Activated naive CD4-positive, alpha-beta T cell treated with anti-CD3 and anti-CD28 coated beads, Interleukin-2, amount 50 U/mL, for 72 hours (primary cell): ENCODE data around the gene FAM9C. TPM values are rescaled to one million over a fixed set of nuclear protein-coding genes. Genes with fewer than 3 reads are reported as not detected.

ENCODE experiments used
- ATAC-seq, 2 donors: fragments of 150-1000 bp; cut with Tn5 transposase; 2 replicates each; pipeline ENCODE4 v1.10.0; 2021; ENCODE audit warnings: mild to moderate bottlenecking in 2 of 2, moderate library complexity in 2 of 2
- DNase-seq, 2 donors: peaks; one replicate each; pipeline ENCODE4 v3.0.0; 2021 to 2022; ENCODE audit warnings: low spot score in 2 of 2
- H3K27ac Mint-ChIP-seq, 2 donors: one replicate each; pipeline ENCODE4 v1.8.0; 2022; ENCODE audit warnings: mild to moderate bottlenecking in 2 of 2, mixed read lengths in 2 of 2
- H3K36me3 Mint-ChIP-seq, 2 donors: one replicate each; pipeline ENCODE4 v1.8.0; 2022; ENCODE audit warnings: mixed read lengths in 2 of 2
- H3K9me3 Mint-ChIP-seq, 2 donors: one replicate each; pipeline ENCODE4 v1.8.0; 2022; ENCODE audit warnings: mixed read lengths in 2 of 2
- total RNA-seq, 2 donors: library from RNA; stranded (reverse); gene quantifications; one replicate each; pipeline ENCODE4 v1.2.3, GENCODE V29; 2022

The FAM9C gene
- total RNA-seq, 2 donors from 2014 or later = 0.41 TPM; not detected in 1

DNA sequence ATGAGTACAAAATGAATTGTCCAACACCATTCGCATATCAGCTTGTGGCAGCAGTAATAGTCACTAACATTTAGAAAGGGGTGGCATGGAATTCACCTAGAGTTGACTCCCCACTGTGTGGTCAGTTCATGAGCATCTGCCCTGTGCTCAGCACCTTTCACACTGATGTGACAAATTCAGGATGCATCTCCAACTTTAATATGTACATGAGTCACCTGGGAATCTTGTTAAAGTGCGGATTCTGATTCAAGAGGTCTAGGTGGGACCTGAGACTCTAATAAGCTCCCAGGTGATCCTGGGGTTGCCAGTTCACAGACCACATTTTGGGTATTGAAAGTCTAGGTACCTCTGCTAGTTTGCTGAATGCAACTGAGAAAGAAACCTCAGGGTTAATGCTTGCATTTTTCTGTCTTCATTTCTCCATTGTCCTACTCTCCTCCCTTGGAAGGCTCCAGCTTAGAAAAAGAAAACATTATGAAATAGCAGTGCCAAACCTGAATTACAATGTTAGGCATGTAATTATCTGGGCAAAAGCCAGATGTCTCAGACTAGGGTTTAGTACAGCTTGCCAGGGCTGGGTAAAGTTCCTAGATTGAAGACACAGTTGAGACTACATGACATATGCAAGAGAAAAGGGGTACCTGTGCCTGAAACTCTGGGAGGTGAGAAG, 36.8 kb downstream of the FAM9C start:
- ATAC-seq (no peak), DNase-seq (no peak)
- peaks cover 0 to 15% of the 10 kb centered on the region in 2 donors for H3K36me3 Mint-ChIP-seq
- no peaks in the 10 kb centered on the region for H3K9me3 Mint-ChIP-seq
- H3K27ac Mint-ChIP-seq = no peak overlapping the region

DNA sequence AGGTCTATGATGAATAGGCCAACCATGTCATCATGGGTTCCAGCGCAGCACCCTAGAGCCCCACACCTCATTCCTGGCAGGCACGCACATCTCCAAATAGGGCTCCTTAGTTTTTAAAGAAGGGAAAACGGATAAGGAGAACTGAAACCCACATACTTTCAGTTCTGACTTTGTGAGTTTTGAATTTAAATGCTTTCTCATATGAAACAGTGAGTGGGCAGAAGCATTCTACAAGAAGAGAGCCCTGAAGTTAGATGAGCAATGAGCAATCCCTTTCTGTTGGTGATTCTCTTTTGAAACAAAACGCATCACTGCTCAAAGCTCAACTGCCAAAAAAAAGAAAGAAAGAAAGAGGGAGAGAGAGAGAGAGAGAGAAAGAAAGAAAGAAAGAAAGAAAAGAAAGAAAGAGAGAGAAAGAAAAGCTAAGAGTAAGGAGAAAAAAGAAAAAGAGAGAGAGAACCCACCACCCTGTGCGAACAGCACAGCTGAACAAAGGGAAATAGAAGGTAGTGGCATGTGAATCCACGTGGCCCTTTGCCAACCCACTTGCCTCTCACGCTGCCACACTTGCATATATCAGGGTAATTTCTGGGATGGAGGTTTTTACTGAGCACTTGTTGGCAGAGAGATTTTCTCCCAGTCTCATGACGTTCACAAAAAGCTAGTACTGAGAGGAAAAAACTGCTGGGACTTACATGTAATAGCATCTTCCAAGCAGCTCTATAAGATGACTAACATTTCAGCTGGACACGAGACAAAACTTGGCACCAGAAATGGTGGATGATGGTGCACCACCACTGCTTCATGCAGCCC, 38.6 kb downstream of the FAM9C start:
- ATAC-seq (peak; percentile 74 to 76), DNase-seq (no peak)
- Mint-ChIP-seq H3K27ac (peak overlapping the region; percentile 97 to 98), H3K9me3 (no peaks in the 10 kb centered on the region), H3K36me3 (peaks cover 0 to 7% of the 10 kb centered on the region in 2 donors)

DNA sequence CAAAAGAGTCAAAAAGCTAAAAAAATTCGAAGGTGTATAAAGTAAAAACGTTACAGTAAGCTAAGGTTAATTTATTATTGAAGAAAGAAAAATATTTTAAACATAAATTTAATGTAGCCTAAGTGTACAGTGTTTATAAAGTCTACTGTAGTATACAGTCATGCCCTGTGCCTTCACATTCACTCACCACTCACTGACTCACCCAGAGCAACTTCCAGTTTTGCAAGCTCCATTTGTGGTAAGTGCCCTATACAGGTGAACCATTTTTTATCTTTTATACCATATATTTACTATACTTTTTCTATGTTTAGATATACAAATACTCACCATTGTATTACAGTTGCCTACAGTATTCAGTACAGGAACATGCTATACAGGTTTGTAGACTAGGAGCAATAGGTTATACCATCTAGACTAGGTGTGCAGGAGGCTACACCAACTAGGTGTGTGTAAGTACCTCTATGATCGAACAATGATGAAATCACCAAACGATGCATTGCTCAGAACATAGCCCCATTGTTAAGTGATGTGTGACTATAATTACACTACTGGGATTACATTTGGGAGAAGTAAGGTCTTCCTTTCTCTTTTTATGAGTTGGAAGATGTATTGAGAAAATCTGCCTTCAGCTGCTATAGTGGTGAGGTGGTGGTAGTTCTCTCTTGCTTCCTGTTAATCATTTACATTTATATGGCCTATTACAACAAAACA, 42.3 kb downstream of the FAM9C start:
- DNase-seq = no peak

DNA sequence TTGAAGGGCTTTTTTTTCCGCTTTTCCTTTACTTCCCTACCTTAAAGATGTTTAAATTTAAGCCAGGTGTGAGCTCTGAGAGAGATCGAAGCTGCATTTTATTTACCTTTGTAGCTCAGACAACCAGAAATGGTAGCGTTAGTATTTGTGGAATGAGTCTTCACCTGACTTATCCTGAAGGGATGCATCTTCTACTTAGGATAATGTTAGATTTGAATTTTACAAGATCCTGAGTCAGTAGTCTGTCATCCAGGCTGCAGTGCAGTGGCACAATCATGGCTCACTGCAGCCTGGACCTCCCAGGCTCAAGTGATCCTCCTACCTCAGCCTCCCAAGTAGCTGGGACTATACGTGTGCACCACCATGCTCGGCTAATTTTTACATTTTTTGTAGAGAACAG, 43.3 kb downstream of the FAM9C start:
- ATAC-seq (no peak), DNase-seq (no peak)
- Mint-ChIP-seq H3K27ac (peak overlapping the region; percentile 97 to 98), H3K36me3 (peaks cover 0 to 6% of the 10 kb centered on the region in 2 donors), H3K9me3 (no peaks in the 10 kb centered on the region)

More for the DNA sequence above, 42.3 kb downstream of the FAM9C start:
- ATAC-seq = peak; percentile 37 to 53
- peaks cover 0 to 4% of the 10 kb centered on the region in 2 donors for H3K36me3 Mint-ChIP-seq
- peak overlapping the region; percentile 60 to 72 for H3K27ac Mint-ChIP-seq
- no peaks in the 10 kb centered on the region for H3K9me3 Mint-ChIP-seq

DNA sequence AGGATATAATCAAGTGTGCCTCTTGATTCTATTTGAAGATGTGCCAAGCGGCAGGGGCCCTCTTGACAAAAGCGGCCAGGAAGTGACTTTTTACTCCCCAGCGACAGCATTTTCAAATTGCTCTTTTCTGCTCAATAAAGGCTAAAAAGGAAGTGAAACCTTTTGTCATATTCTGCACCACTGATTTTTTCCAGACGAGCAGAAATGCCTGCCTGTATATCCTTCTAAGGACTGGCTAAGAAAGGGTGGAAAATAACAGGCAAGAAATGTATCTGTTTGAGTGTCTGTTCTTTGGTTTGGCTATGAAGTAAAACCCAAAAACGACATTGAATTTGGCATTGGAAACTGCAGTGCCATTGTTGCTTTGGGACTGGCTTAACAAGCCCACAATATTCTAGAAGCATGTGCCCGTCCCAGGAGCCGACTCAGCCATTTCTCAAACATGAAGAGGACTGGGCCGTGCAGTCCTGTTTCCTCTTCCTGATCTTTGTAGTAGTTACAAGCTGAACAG, 44.1 kb downstream of the FAM9C start:
- no peaks in the 10 kb centered on the region for H3K9me3 Mint-ChIP-seq
- ATAC-seq (peak; percentile 52 to 59), DNase-seq (no peak)
- peak overlapping the region; percentile 97 to 98 for H3K27ac Mint-ChIP-seq
- peaks cover 0 to 10% of the 10 kb centered on the region in 2 donors for H3K36me3 Mint-ChIP-seq

DNA sequence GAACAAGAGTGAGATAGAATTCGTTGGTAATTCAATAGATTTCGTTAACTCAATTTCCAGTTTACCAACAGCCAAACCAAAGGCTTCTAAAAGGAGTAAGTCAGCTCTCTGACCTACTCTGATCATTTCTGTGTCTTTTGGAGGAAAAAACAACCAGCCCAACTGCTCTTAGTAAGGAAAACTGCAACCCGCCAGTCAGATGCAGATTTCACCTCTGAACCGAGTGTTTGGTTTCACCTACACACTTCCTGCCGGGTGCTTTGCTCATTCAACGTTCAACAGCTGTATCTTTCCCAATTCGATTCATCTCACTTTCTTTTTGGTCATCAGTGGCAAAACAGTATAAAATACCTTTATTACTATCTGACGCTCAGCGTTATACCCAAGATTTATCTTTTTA, 45.0 kb downstream of the FAM9C start:
- ATAC-seq (peak; percentile 73 to 76), DNase-seq (no peak)
- Mint-ChIP-seq H3K36me3 (peaks cover 0 to 10% of the 10 kb centered on the region in 2 donors), H3K27ac (peak overlapping the region; percentile 97 to 98), H3K9me3 (no peaks in the 10 kb centered on the region)

DNA sequence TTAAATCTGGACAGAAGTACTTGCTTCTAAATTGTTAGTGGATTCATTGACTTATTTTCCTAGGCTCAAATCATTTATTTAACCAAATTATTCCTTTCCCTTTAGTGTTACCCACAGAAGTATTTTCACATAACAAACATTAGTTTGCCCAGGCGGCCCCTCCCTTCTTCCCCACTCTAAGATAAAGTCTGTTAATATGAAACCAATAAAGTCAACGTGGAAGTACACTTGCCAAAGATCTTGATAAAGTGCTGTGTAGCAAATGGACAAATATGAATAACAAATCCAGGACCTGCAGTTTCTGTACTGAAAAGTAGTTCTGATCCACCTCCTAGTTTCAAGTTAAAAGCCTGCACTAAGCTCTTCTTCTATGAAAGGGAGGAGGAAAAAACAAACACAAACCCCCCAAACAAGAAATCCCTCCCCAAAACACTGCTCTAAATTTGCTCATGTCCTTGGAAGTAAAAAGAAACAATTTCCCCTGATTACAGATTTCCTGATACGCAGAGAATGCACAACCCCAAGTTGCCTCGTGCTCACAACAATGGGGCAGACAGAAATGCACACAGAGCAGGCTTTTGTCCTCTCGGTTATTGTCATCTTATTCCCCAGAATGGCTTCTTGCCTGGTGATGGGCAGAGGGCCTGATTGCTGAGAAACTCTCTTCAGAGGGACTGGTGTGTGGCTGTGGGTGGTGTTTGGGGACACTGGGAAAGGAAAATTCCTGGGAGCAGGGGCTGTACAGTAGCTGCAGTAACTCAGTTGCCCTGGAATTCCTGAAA, 46.3 kb downstream of the FAM9C start:
- ATAC-seq (no peak), DNase-seq (no peak)
- Mint-ChIP-seq H3K27ac (peak overlapping the region; percentile 97 to 98), H3K9me3 (no peaks in the 10 kb centered on the region), H3K36me3 (peaks cover 4 to 10% of the 10 kb centered on the region in 2 donors)

DNA sequence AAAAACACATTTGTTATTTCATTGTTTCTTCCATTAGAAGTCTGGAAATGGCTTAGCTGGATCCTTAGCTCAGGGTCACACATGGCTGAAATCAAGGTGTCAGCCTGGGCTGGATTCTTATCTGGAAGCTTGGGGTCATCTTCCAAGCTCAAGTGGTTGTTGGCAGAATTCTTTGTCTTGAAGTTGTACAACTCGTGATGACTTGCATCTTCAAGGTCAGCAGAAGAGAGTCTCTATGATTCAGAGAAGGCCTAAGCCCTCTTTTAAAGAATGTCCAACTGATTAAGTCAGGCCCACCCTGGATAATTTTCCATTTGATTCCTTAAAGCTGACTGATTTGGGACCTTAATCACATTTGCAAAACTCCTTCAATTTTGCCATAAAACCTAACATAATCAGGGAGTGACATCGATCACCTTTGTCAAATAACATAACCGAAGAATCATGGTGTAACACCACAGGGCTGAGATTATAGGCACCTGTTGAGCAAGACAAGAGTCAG, 47.4 kb downstream of the FAM9C start:
- DNase-seq = no peak
- no peak for ATAC-seq
- Mint-ChIP-seq H3K36me3 (peaks cover 4 to 10% of the 10 kb centered on the region in 2 donors), H3K9me3 (no peaks in the 10 kb centered on the region), H3K27ac (peak overlapping the region in 1 of 2 donors; percentile 97)

DNA sequence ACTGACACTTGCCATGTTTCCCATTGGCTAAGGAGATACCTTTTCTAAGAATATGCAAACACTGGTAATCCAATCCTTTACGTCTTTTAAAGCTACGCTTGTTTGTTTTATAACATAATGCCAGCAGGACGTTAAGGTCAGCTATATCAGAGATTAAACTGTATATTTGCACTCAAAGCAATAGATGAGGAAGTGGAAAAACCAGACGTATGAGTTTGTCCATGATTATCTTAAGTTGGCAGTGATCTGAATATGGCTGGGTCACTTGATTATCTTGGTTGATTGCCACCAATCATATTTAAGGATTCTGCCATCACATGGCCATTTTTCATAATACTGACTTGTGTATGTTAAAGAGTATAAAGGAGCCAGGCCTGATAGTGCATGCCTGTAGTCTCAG, 50.1 kb downstream of the FAM9C start:
- H3K27ac Mint-ChIP-seq = no peak overlapping the region
- DNase-seq (no peak), ATAC-seq (no peak)
- H3K9me3 Mint-ChIP-seq = no peaks in the 10 kb centered on the region
- peaks cover 9 to 15% of the 10 kb centered on the region in 2 donors for H3K36me3 Mint-ChIP-seq

DNA sequence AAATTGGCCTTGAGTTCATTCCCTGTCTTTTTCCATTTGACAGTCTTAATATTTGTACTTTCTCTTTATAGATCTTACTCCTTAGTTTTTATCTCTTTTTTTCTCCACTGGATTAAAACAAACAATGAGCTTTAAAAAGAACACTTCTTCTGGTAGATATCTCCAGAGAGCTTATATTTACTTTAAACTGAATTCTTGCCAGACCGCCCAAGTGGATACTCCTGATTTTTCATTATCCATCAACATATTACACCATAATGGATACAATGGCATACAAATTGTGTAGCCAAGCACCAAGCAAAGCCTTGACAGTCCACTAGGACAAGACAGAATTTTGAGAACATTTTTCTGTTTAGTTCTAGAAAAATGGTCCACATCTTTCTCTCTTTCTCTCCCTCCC, 50.6 kb downstream of the FAM9C start:
- no peak for DNase-seq
- H3K27ac Mint-ChIP-seq = no peak overlapping the region
- H3K9me3 Mint-ChIP-seq = no peaks in the 10 kb centered on the region
- peaks cover 9 to 15% of the 10 kb centered on the region in 2 donors for H3K36me3 Mint-ChIP-seq
- ATAC-seq = no peak

DNA sequence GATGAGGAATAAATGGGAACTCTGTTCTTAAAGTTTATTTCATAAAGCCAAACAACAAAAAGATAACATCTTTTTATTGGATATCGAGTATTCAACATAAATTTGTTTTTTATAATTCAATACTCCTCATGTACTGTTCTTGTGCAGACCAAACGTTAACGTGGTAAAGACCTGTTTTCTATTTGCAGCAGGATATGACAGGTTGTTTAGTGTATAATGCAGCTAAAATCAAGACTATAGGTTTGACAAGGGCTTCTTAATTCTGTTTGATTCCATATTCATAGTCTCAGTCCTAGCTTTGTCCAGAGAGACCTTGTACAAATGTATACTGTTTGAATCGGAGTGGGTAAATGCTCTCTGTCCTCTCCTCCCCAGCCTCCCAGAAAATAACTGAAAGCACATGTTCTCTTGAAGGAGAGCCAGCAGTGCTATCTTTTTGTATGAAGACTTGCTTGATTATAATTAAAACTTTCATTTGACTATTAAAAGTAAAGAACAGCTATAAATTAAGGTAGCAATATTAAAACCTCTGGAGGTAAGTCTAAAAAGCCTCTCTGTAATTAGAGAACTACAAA, 51.8 kb downstream of the FAM9C start:
- H3K36me3 Mint-ChIP-seq = peaks cover 9 to 11% of the 10 kb centered on the region in 2 donors
- H3K9me3 Mint-ChIP-seq = no peaks in the 10 kb centered on the region
- no peak for ATAC-seq
- no peak overlapping the region for H3K27ac Mint-ChIP-seq
- no peak for DNase-seq

DNA sequence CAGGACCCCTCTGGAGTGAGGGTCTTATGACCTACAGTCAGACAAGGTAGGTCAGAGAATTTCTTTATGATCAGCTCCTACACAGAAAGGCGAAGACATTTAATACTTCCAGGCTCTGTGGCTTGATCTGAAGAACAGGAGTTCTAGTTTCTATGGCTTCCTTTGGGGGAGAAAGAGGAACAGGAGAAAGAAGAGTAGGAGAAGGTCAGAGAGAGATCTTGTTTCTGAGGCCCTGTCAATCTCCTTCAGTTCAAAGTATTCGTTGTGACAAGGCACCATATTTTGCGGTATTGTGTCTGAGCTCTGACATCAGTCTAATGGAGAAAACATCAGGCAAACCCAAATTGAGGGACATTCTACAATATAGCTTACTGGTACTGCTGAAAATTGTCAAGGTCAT, 52.8 kb downstream of the FAM9C start:
- ATAC-seq = no peak
- Mint-ChIP-seq H3K9me3 (no peaks in the 10 kb centered on the region), H3K36me3 (peaks cover 9 to 11% of the 10 kb centered on the region in 2 donors)

DNA sequence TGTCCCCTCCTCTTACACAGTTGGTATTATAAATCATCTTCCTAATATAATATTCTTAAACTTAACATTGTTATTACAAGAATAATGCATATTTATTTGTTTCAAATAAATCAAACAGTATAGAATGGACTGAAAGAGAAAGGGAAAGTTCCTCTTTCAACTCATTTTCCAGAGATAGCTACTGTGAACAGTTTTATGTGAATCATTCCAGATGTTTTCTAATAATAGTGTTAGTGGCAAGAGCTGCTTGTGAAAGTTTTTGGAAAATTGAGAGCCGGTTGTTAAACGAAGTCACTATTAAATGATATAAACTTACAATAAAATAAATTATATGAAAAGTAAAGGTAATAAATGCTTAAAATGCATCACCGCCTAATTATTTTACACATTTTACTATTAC, 55.0 kb downstream of the FAM9C start:
- no peak for ATAC-seq
- peaks cover 5 to 9% of the 10 kb centered on the region in 2 donors for H3K36me3 Mint-ChIP-seq
- H3K9me3 Mint-ChIP-seq = no peaks in the 10 kb centered on the region
- no peak for DNase-seq
- peak overlapping the region in 1 of 2 donors; percentile 44 for H3K27ac Mint-ChIP-seq

More for the DNA sequence above, 52.8 kb downstream of the FAM9C start:
- H3K27ac Mint-ChIP-seq = peak overlapping the region; percentile 51 to 79
- DNase-seq = no peak

DNA sequence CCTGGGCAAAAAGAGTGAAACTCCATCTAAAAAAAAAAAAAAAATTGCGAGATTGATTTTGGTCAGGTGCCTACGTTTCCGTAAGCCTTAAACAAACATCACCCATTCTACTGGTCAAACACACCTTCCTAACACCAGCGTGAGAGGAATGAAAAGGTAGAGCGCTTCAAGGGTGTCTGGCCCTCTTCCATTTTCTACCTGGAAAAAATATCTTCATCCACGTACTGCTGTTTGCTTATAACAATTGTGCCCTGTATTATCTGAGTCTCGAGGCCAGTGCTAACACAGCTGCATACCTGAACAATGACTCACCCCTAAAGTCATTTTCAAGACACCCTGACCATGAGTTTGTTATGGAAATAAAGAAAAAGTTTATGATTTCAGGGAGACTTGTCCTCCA, 55.6 kb downstream of the FAM9C start:
- Mint-ChIP-seq H3K9me3 (no peaks in the 10 kb centered on the region), H3K36me3 (peaks cover 5 to 6% of the 10 kb centered on the region in 2 donors), H3K27ac (no peak overlapping the region)
- no peak for ATAC-seq
- DNase-seq = no peak

DNA sequence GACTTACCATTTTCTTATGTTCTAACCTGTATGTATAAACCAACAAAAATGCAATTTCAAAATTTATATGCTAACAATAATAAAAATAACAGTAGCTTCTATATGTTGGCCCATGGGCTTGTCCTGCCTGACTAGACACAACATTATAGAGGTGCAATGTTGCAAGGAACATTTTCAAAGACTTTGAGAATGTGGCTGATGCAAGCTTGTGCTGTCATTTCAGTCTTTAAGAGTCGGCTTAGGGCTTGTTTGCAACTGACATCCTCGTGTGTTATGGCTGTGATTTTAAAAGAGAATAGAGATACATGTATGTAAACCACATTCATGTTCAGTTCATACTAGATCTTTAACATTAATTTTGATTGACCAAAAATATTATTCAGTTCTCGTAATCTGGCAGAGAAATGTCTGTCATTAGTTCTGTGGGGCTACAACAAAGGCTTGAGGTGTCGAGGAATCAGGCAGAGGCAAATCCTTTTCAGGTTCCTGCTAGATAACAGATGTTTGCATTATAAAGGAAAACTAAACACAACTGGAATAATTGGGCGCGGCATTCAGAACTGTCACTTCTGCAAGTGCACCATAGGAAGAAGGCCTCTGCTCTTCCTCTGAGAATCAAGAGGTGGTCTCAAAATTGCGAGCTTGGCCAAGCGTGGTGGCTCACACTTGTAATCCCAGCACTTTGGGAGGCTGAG, 56.4 kb downstream of the FAM9C start:
- ATAC-seq = no peak

More for the DNA sequence above, 56.4 kb downstream of the FAM9C start:
- no peaks in the 10 kb centered on the region for H3K9me3 Mint-ChIP-seq
- DNase-seq = no peak
- H3K27ac Mint-ChIP-seq = peak overlapping the region; percentile 36 to 97
- peaks cover 4 to 5% of the 10 kb centered on the region in 2 donors for H3K36me3 Mint-ChIP-seq
